WTC11 (cell line): ENCODE data around the gene APOD. TPM values are rescaled to one million over a fixed set of nuclear protein-coding genes. Genes with fewer than 3 reads are reported as not detected.

ENCODE experiments used
- ATAC-seq: fragments of 200-7000 bp; cut with Tn5 transposase; 2 replicates; pipeline ENCODE4 v1.10.0; 2021; ENCODE audit warnings: mild to moderate bottlenecking, moderate library complexity
- CTCF ChIA-PET: fragments of 300-600 bp; sonication (Branson Sonifier 250); formaldehyde crosslinking; loops from one replicate; lab custom pipeline; 2021; ENCODE audit warnings: antibody characterized with exemption; lab: Charles Lee
- POLR2A ChIA-PET: fragments of 350-600 bp; sonication (Branson Sonifier 250); formaldehyde crosslinking; loops from one replicate; lab custom pipeline; 2021; ENCODE audit warnings: antibody characterized with exemption; lab: Charles Lee
- DNase-seq: peaks from one replicate; pipeline ENCODE4 v3.0.0; 2021; ENCODE audit warnings: low spot score
- H3K27ac Mint-ChIP-seq: 2 replicates; pipeline ENCODE4 v1.8.0; 2021; ENCODE audit warnings: mixed read lengths
- H3K27me3 Mint-ChIP-seq: 2 replicates; pipeline ENCODE4 v1.8.0; 2021; ENCODE audit warnings: low read depth, mild to moderate bottlenecking, moderate library complexity, mixed read lengths
- H3K36me3 Mint-ChIP-seq: 2 replicates; pipeline ENCODE4 v1.8.0; 2021; ENCODE audit warnings: mixed read lengths
- H3K4me1 Mint-ChIP-seq: 2 replicates; pipeline ENCODE4 v1.8.0; 2022; ENCODE audit warnings: mixed read lengths
- H3K4me3 Mint-ChIP-seq: 2 replicates; pipeline ENCODE4 v1.8.0; 2021; ENCODE audit warnings: mild to moderate bottlenecking, moderate library complexity, mixed read lengths
- H3K9me3 Mint-ChIP-seq: 2 replicates; pipeline ENCODE4 v1.8.0; 2021; ENCODE audit warnings: mixed read lengths
- ARID4B ChIP-seq: sonication (generic); formaldehyde crosslinking; IDR thresholded peaks from 2 replicates; pipeline ENCODE4 v1.8.0; 2023; ENCODE audit warnings: missing genetic modification reagents, mild to moderate bottlenecking, borderline replicate concordance
- CREM ChIP-seq: sonication (generic); formaldehyde crosslinking; IDR thresholded peaks from 2 replicates; pipeline ENCODE4 v1.8.1; 2022; ENCODE audit warnings: mild to moderate bottlenecking, missing genetic modification reagents, moderate library complexity
- E2F1 ChIP-seq: sonication (generic); formaldehyde crosslinking; IDR thresholded peaks from 2 replicates; pipeline ENCODE4 v1.8.0; 2022; ENCODE audit warnings: mild to moderate bottlenecking, missing genetic modification reagents
- ELF4 ChIP-seq: sonication (generic); formaldehyde crosslinking; IDR thresholded peaks from 2 replicates; pipeline ENCODE4 v1.8.1; 2022; ENCODE audit warnings: low read depth, mild to moderate bottlenecking, moderate library complexity, missing genetic modification reagents
- ERG ChIP-seq: fragments of 250-450 bp; sonication (Bioruptor Pico); IDR thresholded peaks from 2 replicates; pipeline ENCODE4 v1.8.0; 2021; ENCODE audit warnings: mild to moderate bottlenecking
- FOXJ3 ChIP-seq: sonication (generic); formaldehyde crosslinking; IDR thresholded peaks from 2 replicates; pipeline ENCODE4 v1.9.0; 2021; ENCODE audit warnings: missing genetic modification reagents, mild to moderate bottlenecking, borderline replicate concordance
- IRF1 ChIP-seq: sonication (generic); formaldehyde crosslinking; IDR thresholded peaks from 2 replicates; pipeline ENCODE4 v1.8.0; 2023; ENCODE audit warnings: missing genetic modification reagents
- MAX ChIP-seq: sonication (generic); formaldehyde crosslinking; IDR thresholded peaks from 2 replicates; pipeline ENCODE4 v1.8.0; 2022; ENCODE audit warnings: mild to moderate bottlenecking, missing genetic modification reagents
- MYBL2 ChIP-seq: sonication (generic); formaldehyde crosslinking; IDR thresholded peaks from 2 replicates; pipeline ENCODE4 v1.8.1; 2023; ENCODE audit warnings: mild to moderate bottlenecking, moderate library complexity, missing genetic modification reagents
- NFE2L1 ChIP-seq: sonication (generic); formaldehyde crosslinking; IDR thresholded peaks from 2 replicates; pipeline ENCODE4 v1.8.1; 2023; ENCODE audit warnings: missing genetic modification reagents
- NR2C2 ChIP-seq: sonication (generic); formaldehyde crosslinking; IDR thresholded peaks from 2 replicates; pipeline ENCODE4 v1.8.0; 2022; ENCODE audit warnings: mild to moderate bottlenecking, missing genetic modification reagents
- PRRX2 ChIP-seq: fragments of 250-450 bp; sonication (Bioruptor Pico); IDR thresholded peaks from 2 replicates; pipeline ENCODE4 v1.8.0; 2021; ENCODE audit warnings: mild to moderate bottlenecking
- SMAD3 ChIP-seq: sonication (generic); formaldehyde crosslinking; IDR thresholded peaks from 2 replicates; pipeline ENCODE4 v1.8.0; 2022; ENCODE audit warnings: missing genetic modification reagents, mild to moderate bottlenecking, borderline replicate concordance
- TEAD1 ChIP-seq: sonication (generic); formaldehyde crosslinking; IDR thresholded peaks from 2 replicates; pipeline ENCODE4 v1.8.0; 2022; ENCODE audit warnings: mild to moderate bottlenecking, missing genetic modification reagents
- ZNF121 ChIP-seq: sonication (generic); formaldehyde crosslinking; IDR thresholded peaks from 2 replicates; pipeline ENCODE4 v1.8.0; 2023; ENCODE audit warnings: missing genetic modification reagents
- ZNF281 ChIP-seq: sonication (generic); formaldehyde crosslinking; IDR thresholded peaks from 2 replicates; pipeline ENCODE4 v1.8.0; 2023; ENCODE audit warnings: mild to moderate bottlenecking, missing genetic modification reagents
- ZSCAN18 ChIP-seq: fragments of 250-450 bp; sonication (Bioruptor Pico); IDR thresholded peaks from 2 replicates; pipeline ENCODE4 v2.1.2; 2022; ENCODE audit warnings: mild to moderate bottlenecking, moderate library complexity
- total RNA-seq: library from RNA; stranded (reverse); gene quantifications from 3 replicates; pipeline ENCODE4 v1.2.3, GENCODE V29; 2021

APOD gene
- total RNA-seq, 1 experiment from 2014 or later, result not detected

GRCh38 chr3:195532345-195532744 is 51.4 kb downstream of the APOD start:
- ChIA-PET POLR2A (no interaction called here), CTCF (interaction anchor here (0.7 to 3.4 kb wide), 2 partner anchors 261 to 410 kb away, joined by 3 to 12 read pairs; partner anchors contain the start of gene XXYLT1)
- no peaks in the 10 kb centered on the region for H3K4me1 Mint-ChIP-seq
- no peak overlapping the region for H3K27ac Mint-ChIP-seq
- TF ChIP-seq FOXJ3 (CRISPR knock-in tag) (no peak), TEAD1 (no peak), NFE2L1 (no peak), PRRX2 (CRISPR knock-in tag) (no peak), CREM (CRISPR knock-in tag) (no peak), SMAD3 (CRISPR knock-in tag) (no peak), ARID4B (CRISPR knock-in tag) (no peak), MYBL2 (no peak), ZSCAN18 (CRISPR knock-in tag) (no peak), NR2C2 (CRISPR knock-in tag) (no peak), ERG (CRISPR knock-in tag) (no peak), IRF1 (CRISPR knock-in tag) (no peak), ZNF121 (CRISPR knock-in tag) (no peak), MAX (CRISPR knock-in tag) (no peak), ELF4 (CRISPR knock-in tag) (no peak), E2F1 (CRISPR knock-in tag) (no peak), ZNF281 (CRISPR knock-in tag) (no peak)
- DNase-seq, result no peak
- peaks cover 5% of the 10 kb centered on the region; the same call in 1 of the 2 replicates for H3K9me3 Mint-ChIP-seq
- ATAC-seq, result no peak
- H3K36me3 Mint-ChIP-seq, result no peaks in the 10 kb centered on the region
- no peak overlapping the region for H3K4me3 Mint-ChIP-seq
- no peaks in the 10 kb centered on the region for H3K27me3 Mint-ChIP-seq
